H1 (cell line): ENCODE measurements around the gene KRTAP10-2. TPM values are rescaled to one million over a fixed set of nuclear protein-coding genes. Genes with fewer than 3 reads are reported as not detected.
A peak's percentile ranks its signal among the peaks of the same experiment; 100 is the strongest.

Experiments
- CTCF ChIA-PET: fragments of 300-600 bp; sonication (Branson Sonifier 250); formaldehyde crosslinking; loops from one replicate; lab custom pipeline; 2021; ENCODE audit not compliant: partially characterized antibody; lab: Charles Lee
- POLR2A ChIA-PET: fragments of 300-600 bp; sonication (Branson Sonifier 250); formaldehyde crosslinking; loops from one replicate; lab custom pipeline; 2021; ENCODE audit warnings: inconsistent platforms; ENCODE audit not compliant: partially characterized antibody; lab: Charles Lee
- DNase-seq, 2 experiments: peaks; one replicate each; pipeline versions ENCODE4 v3.0.0 to v3.0.0-alpha.2; 2010 to 2022; ENCODE audit warnings: low spot score in 2 of 2, low read depth in 1 of 2, mixed read lengths in 1 of 2
- FAIRE-seq: peaks from 2 replicates; lab custom pipeline; 2011; peaks lifted over from hg19 to GRCh38; lab: Jason Lieb, UNC
- H2AFZ ChIP-seq: 2 replicates; pipeline ENCODE4 v1.8.1; 2012; ENCODE audit warnings: low read length, inconsistent platforms
- H2AK5ac ChIP-seq: 2 replicates; pipeline ENCODE4 v1.6.1; 2013; ENCODE audit warnings: low read depth, low read length
- H2BK120ac ChIP-seq: replicated peaks from 2 replicates; pipeline ENCODE3; 2013; ENCODE audit warnings: low read depth, low read length, inconsistent platforms
- H2BK12ac ChIP-seq: 2 replicates; pipeline ENCODE4 v1.6.1; 2013; ENCODE audit warnings: low read depth, low read length
- H2BK15ac ChIP-seq: 2 replicates; pipeline ENCODE4 v1.6.1; 2013; ENCODE audit warnings: low read length
- H2BK20ac ChIP-seq: 2 replicates; pipeline ENCODE4 v1.6.1; 2013; ENCODE audit warnings: low read length
- H2BK5ac ChIP-seq: 2 replicates; pipeline ENCODE4 v1.6.1; 2013; ENCODE audit warnings: low read depth, low read length
- H3K14ac ChIP-seq: 2 replicates; pipeline ENCODE4 v1.6.1; 2013; ENCODE audit warnings: inconsistent platforms; ENCODE audit not compliant: insufficient read length
- H3K18ac ChIP-seq: 2 replicates; pipeline ENCODE4 v1.6.1; 2013; ENCODE audit warnings: low read length; ENCODE audit errors: extremely low read depth
- H3K23ac ChIP-seq: 2 replicates; pipeline ENCODE4 v1.6.1; 2013; ENCODE audit warnings: inconsistent platforms; ENCODE audit not compliant: insufficient read length
- H3K23me2 ChIP-seq: 2 replicates; pipeline ENCODE4 v1.6.1; 2013; ENCODE audit warnings: low read depth, low read length
- H3K27ac ChIP-seq: 2 replicates; pipeline ENCODE4 v1.6.1; 2011; ENCODE audit warnings: low read depth, low read length, inconsistent platforms
- H3K27me3 ChIP-seq, 4 experiments: replicated peaks in 1 of 4; 1 replicate in 1 of 4; 2 replicates in 3 of 4; pipeline versions ENCODE4 v1.6.1 to v1.8.1; 2011 to 2013; ENCODE audit warnings: low read length in 3 of 4, mild to moderate bottlenecking in 3 of 4, inconsistent platforms in 2 of 4, mixed read lengths in 2 of 4, moderate library complexity in 1 of 4; ENCODE audit not compliant: control insufficient read depth in 3 of 4, insufficient read depth in 3 of 4; ENCODE audit errors: extremely low read depth in 1 of 4
- H3K36me3 ChIP-seq, 4 experiments: 2 replicates each; pipeline versions ENCODE4 v1.6.1 to v1.8.1; 2011 to 2013; ENCODE audit warnings: mild to moderate bottlenecking in 4 of 4, low read length in 3 of 4, moderate library complexity in 2 of 4, control low read depth in 1 of 4, inconsistent platforms in 1 of 4; ENCODE audit not compliant: insufficient read depth in 4 of 4, control insufficient read depth in 2 of 4
- H3K4ac ChIP-seq: replicated peaks from 2 replicates; pipeline ENCODE3; 2013; ENCODE audit warnings: low read length, low read depth, mixed read lengths, inconsistent platforms; ENCODE audit not compliant: insufficient read length
- H3K4me1 ChIP-seq, 4 experiments: replicated peaks in 1 of 4; 1 replicate in 1 of 4; 2 replicates in 3 of 4; pipeline versions ENCODE4 v1.6.1 to v1.8.1; 2011 to 2013; ENCODE audit warnings: low read length in 3 of 4, inconsistent platforms in 2 of 4, mixed read lengths in 1 of 4; ENCODE audit not compliant: insufficient read depth in 4 of 4, control insufficient read depth in 3 of 4
- H3K4me2 ChIP-seq, 2 experiments: 2 replicates each; pipeline versions ENCODE4 v1.6.1 to v1.8.1; 2011 to 2013; ENCODE audit warnings: low read depth in 2 of 2, low read length in 2 of 2, control low read depth in 1 of 2, inconsistent platforms in 1 of 2, mild to moderate bottlenecking in 1 of 2; ENCODE audit not compliant: insufficient read depth in 1 of 2
- H3K4me3 ChIP-seq, 4 experiments: fragments of 200-600, 300-600 bp in 1 of 4; sonication (generic), shearing (Covaris generic), sonication (Bioruptor Twin) in 1 of 4; 2 replicates each; pipeline versions ENCODE4 v1.5.1 to v1.8.1; 2011 to 2016; ENCODE audit warnings: low read length in 4 of 4, low read depth in 3 of 4, control low read depth in 2 of 4, inconsistent platforms in 2 of 4, mild to moderate bottlenecking in 2 of 4, mixed read lengths in 1 of 4, moderate library complexity in 1 of 4; ENCODE audit not compliant: insufficient read depth in 2 of 4; ENCODE audit errors: extremely low read depth in 1 of 4
- H3K56ac ChIP-seq: replicated peaks from 2 replicates; pipeline ENCODE3; 2013; ENCODE audit warnings: low read depth, mild to moderate bottlenecking, mixed read lengths, low read length, inconsistent platforms; ENCODE audit not compliant: insufficient read length
- H3K79me1 ChIP-seq: 2 replicates; pipeline ENCODE4 v1.6.1; 2013; ENCODE audit warnings: low read depth, low read length, control low read depth
- H3K79me2 ChIP-seq, 2 experiments: 2 replicates each; pipeline versions ENCODE4 v1.6.1 to v1.8.1; 2012 to 2013; ENCODE audit warnings: low read length in 2 of 2, mild to moderate bottlenecking in 2 of 2, inconsistent platforms in 1 of 2; ENCODE audit not compliant: insufficient read depth in 2 of 2, control insufficient read depth in 1 of 2
- H3K9ac ChIP-seq, 4 experiments: replicated peaks in 1 of 4; 1 replicate in 1 of 4; 2 replicates in 3 of 4; pipeline versions ENCODE4 v1.6.1 to v1.8.1; 2011 to 2013; ENCODE audit warnings: low read depth in 3 of 4, low read length in 3 of 4, control low read depth in 2 of 4, mild to moderate bottlenecking in 2 of 4, moderate library complexity in 2 of 4, inconsistent platforms in 1 of 4; ENCODE audit errors: extremely low read depth in 1 of 4
- H3K9me3 ChIP-seq, 2 experiments: 2 replicates each; pipeline versions ENCODE4 v1.6.1 to v1.8.1; 2012 to 2013; ENCODE audit warnings: mild to moderate bottlenecking in 2 of 2, moderate library complexity in 2 of 2, control low read depth in 1 of 2, inconsistent platforms in 1 of 2, low read depth in 1 of 2, low read length in 1 of 2, mixed read lengths in 1 of 2; ENCODE audit not compliant: insufficient read depth in 2 of 2
- H4K20me1 ChIP-seq, 2 experiments: replicated peaks in 1 of 2; 2 replicates each; pipeline versions ENCODE3 to v1.8.1; 2011 to 2013; ENCODE audit warnings: inconsistent platforms in 2 of 2, low read length in 2 of 2, mild to moderate bottlenecking in 1 of 2; ENCODE audit not compliant: insufficient read depth in 2 of 2, control insufficient read depth in 1 of 2
- H4K5ac ChIP-seq: 2 replicates; pipeline ENCODE4 v1.6.1; 2013; ENCODE audit warnings: low read length, low read depth, mixed read lengths, inconsistent platforms; ENCODE audit not compliant: insufficient read length
- H4K8ac ChIP-seq: 2 replicates; pipeline ENCODE4 v1.8.0; 2013; ENCODE audit warnings: mild to moderate bottlenecking, moderate library complexity, low read length, inconsistent platforms; ENCODE audit not compliant: insufficient read depth; ENCODE audit errors: extremely low read depth
- H4K91ac ChIP-seq: replicated peaks from 2 replicates; pipeline ENCODE3; 2013; ENCODE audit warnings: low read length, mixed read lengths, inconsistent platforms; ENCODE audit not compliant: insufficient read length
- ASH2L ChIP-seq: fragments of 200-600, 300-600 bp; sonication (generic); IDR thresholded peaks from one replicate; pipeline ENCODE4 v1.7.1; 2017; ENCODE audit warnings: low read length
- CREB1 ChIP-seq: IDR thresholded peaks from 2 replicates; pipeline ENCODE4 v1.6.1; 2012; ENCODE audit warnings: inconsistent platforms
- EZH2 ChIP-seq: fragments of 200-600 bp; sonication (generic); IDR thresholded peaks from 2 replicates; pipeline ENCODE4 v1.7.1; 2012; ENCODE audit warnings: low read depth, mild to moderate bottlenecking, moderate library complexity, low read length, inconsistent platforms; ENCODE audit not compliant: severe bottlenecking
- KDM1A ChIP-seq: fragments of 200-600, 300-600 bp; sonication (generic); IDR thresholded peaks from 2 replicates; pipeline ENCODE4 v1.7.1; 2016; ENCODE audit warnings: mild to moderate bottlenecking, low read length, borderline replicate concordance
- POLR2A ChIP-seq, 2 experiments: IDR thresholded peaks; 1 replicate in 1 of 2; 2 replicates in 1 of 2; pipeline ENCODE4 v1.6.1; 2011; ENCODE audit warnings: low read depth in 2 of 2, low read length in 2 of 2, mild to moderate bottlenecking in 2 of 2; ENCODE audit errors: control extremely low read depth in 1 of 2
- RNF2 ChIP-seq: fragments of 200-900, 300-1000 bp; sonication (generic); IDR thresholded peaks from 2 replicates; pipeline ENCODE4 v1.7.1; 2016; ENCODE audit warnings: borderline replicate concordance, low read depth, mild to moderate bottlenecking, antibody characterized with exemption, low read length; ENCODE audit not compliant: poor library complexity, severe bottlenecking; ENCODE audit errors: missing control alignments
- RXRA ChIP-seq: IDR thresholded peaks from 2 replicates; pipeline ENCODE4 v1.6.1; 2011; ENCODE audit warnings: low read depth, mild to moderate bottlenecking, low read length, moderate library complexity; ENCODE audit not compliant: insufficient read depth
- SIRT6 ChIP-seq: IDR thresholded peaks from one replicate; pipeline ENCODE4 v1.7.1; 2012; ENCODE audit warnings: low read length, inconsistent platforms
- SIX5 ChIP-seq: IDR thresholded peaks from 2 replicates; pipeline ENCODE4 v1.6.1; 2011; ENCODE audit warnings: mild to moderate bottlenecking, low read depth, low read length
- SP4 ChIP-seq: IDR thresholded peaks from 2 replicates; pipeline ENCODE4 v1.6.1; 2012; ENCODE audit warnings: low read length, inconsistent platforms
- YY1 ChIP-seq: IDR thresholded peaks from 2 replicates; pipeline ENCODE4 v1.6.1; 2011; ENCODE audit warnings: low read depth, mild to moderate bottlenecking, low read length
- WGBS, 2 experiments: shearing (Covaris generic) in 1 of 2; methylation state at CpG; one replicate each; pipeline versions ENCODE4 v1.1.6 to v1.1.7; 2013 to 2015; ENCODE audit warnings: low lambda C conversion rate in 2 of 2, mixed read lengths in 2 of 2, inconsistent platforms in 1 of 2, low coverage in 1 of 2, missing lambda C conversion rate in 1 of 2; ENCODE audit not compliant: insufficient replicate concordance in 2 of 2, insufficient coverage in 1 of 2, insufficient read length in 1 of 2; ENCODE audit errors: extremely low coverage in 1 of 2, missing lambda C conversion rate in 1 of 2; 5-methylcytosine and 5-hydroxymethylcytosine counted together
- polyA plus RNA-seq, 7 experiments: library from polyadenylated mRNA; depleted of rRNA in 3 of 7; stranded (reverse) in 5 of 7; unstranded in 2 of 7; fragments of >200 nt in 5 of 7; fragments of 200-250 nt in 2 of 7; gene quantifications; 1 replicate in 5 of 7; 2 replicates in 1 of 7; 4 replicates in 1 of 7; pipeline versions ENCODE4 v1.2.1 to v1.2.3, GENCODE V29; 2011 to 2013; ENCODE audit warnings: missing spikeins in 2 of 7, mixed read lengths in 2 of 7
- total RNA-seq: library from RNA; stranded (reverse); fragmentation: NEBNext Ultra II Directional; extraction: Animal tissue kit (Norgen Biotek cat#: 25700); gene quantifications from 2 replicates; pipeline ENCODE4 v1.2.1, GENCODE V29; 2021

KRTAP10-2 gene
- total and polyA plus RNA-seq, 2 of the 8 experiments (the other 6 are each of a cell fraction or from before 2014, with no cell fraction given), result 0.11 TPM; not detected in 1

DNA sequence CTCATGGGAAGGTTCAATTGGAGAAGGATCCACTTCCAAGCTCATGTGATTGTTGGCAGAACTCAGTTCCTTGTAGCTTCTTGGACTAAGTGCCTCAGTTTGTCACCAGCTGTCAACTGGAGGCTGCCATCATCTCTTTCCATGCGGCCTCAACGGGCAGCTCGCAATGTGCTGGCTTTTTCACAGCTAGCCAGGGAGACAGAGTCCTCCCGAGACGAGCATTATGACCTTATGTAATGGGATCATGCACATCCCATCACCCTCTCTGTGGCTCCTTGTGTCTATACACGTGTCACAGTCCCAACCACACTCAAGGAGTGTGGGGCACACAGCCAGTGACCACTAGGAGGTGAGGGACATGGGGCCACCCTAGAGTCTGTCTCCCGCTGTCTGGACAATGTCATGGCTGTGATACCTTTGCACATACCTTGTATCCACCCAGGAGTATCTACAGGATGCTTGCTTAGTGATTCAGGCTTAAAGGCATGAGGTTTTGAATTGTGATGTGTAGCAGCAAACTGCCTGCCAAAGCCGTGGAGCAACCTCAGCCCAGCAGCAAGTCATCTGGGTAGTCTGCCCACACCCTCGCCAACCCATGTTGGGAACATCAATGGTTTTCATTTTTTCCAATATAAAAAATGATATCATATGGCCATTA, 44.9 kb upstream of the KRTAP10-2 start:
- H3K56ac ChIP-seq, result no peak overlapping the region
- 94% methylated on average over 9 of the region's 9 CpGs; no CpG with 5 or more reads in 1 of the 2 experiments for WGBS, 2 experiments
- no peak for FAIRE-seq
- TF ChIP-seq EZH2 (no peak), ASH2L (no peak), KDM1A (no peak), SP4 (no peak), CREB1 (no peak), SIRT6 (no peak), POLR2A (IDR thresholded peaks at IDR 0.05; ENCODE audit: control extremely low read depth in 1 of 2, low read depth in 2 of 2, low read length in 2 of 2) (no peak), SIX5 (no peak), RNF2 (no peak), RXRA (no peak), YY1 (no peak)

More for the DNA sequence above, 44.9 kb upstream of the KRTAP10-2 start:
- no peaks in the 10 kb centered on the region for H3K9me3 ChIP-seq
- 0 out of 2 replicates have a peak, but pooled peaks cover 4% of the 10 kb centered on the region for H3K23me2 ChIP-seq
- H3K4me2 ChIP-seq, result no peak overlapping the region
- POLR2A ChIA-PET, result interaction anchor here (0.8 kb wide), 1 partner anchor 79 kb away, joined by 3 read pairs; no protein-coding TSS in a partner anchor
- no peaks in the 10 kb centered on the region for H4K20me1 ChIP-seq
- no peak overlapping the region for H4K5ac ChIP-seq
- H3K36me3 ChIP-seq, result no peaks in the 10 kb centered on the region
- H3K4me3 ChIP-seq, result no peak overlapping the region
- no peak overlapping the region for H3K14ac ChIP-seq
- H2BK12ac ChIP-seq, result peak overlapping the region; percentile 96
- H4K91ac ChIP-seq, result peak overlapping the region; percentile 52
- H3K9ac ChIP-seq, result no peak overlapping the region; a peak in 1 of 7 replicates
- peak overlapping the region; percentile 17; the same call in 1 of the 2 replicates for H3K18ac ChIP-seq
- H3K23ac ChIP-seq, result no peak overlapping the region
- H3K4ac ChIP-seq, result peak overlapping the region; percentile 12
- H2AK5ac ChIP-seq, result peak overlapping the region; percentile 25; the same call in 1 of the 2 replicates
- H3K79me2 ChIP-seq, result no peaks in the 10 kb centered on the region
- peak in 1 of 2 experiments; percentile 39 for DNase-seq
- no peak overlapping the region for H3K27ac ChIP-seq
- CTCF ChIA-PET, result interaction anchor here (0.8 to 1.4 kb wide), 4 partner anchors 15 to 197 kb away, joined by 3 to 5 read pairs (median 4); partner anchors contain the start of gene KRTAP10-5
- peak overlapping the region; percentile 72 for H2BK5ac ChIP-seq
- H2BK20ac ChIP-seq, result peak overlapping the region; percentile 96
- H3K79me1 ChIP-seq, result no peaks in the 10 kb centered on the region
- peak overlapping the region; percentile 96 for H2BK120ac ChIP-seq
- no peak overlapping the region for H4K8ac ChIP-seq
- peaks cover 2 to 20% (median 10%) of the 10 kb centered on the region in 4 experiments for H3K4me1 ChIP-seq
- H3K27me3 ChIP-seq, result no peaks in the 10 kb centered on the region
- H2AFZ ChIP-seq, result no peak overlapping the region
- H2BK15ac ChIP-seq, result peak overlapping the region; percentile 83
